Suprapubic skin (tissue), 4 donors: ENCODE results near the gene PPP1R13B. TPM values are rescaled to one million over a fixed set of nuclear protein-coding genes. Genes with fewer than 3 reads are reported as not detected.

Experiments used
- DNase-seq, 2 donors: peaks; one replicate each; pipeline ENCODE4 v3.0.0-alpha.2; 2019; ENCODE audit warnings: low spot score in 2 of 2
- H3K27ac ChIP-seq: fragments of 200-600 bp; sonication (generic); one replicate; pipeline ENCODE4 v1.5.1; 2019
- H3K27me3 ChIP-seq: fragments of 200-600 bp; sonication (generic); one replicate; pipeline ENCODE4 v1.5.1; 2019
- H3K36me3 ChIP-seq: fragments of 200-600 bp; sonication (generic); one replicate; pipeline ENCODE4 v1.5.1; 2019
- H3K4me1 ChIP-seq: fragments of 200-600 bp; sonication (generic); one replicate; pipeline ENCODE4 v1.5.1; 2019
- H3K4me3 ChIP-seq: fragments of 200-600 bp; sonication (generic); one replicate; pipeline ENCODE4 v1.5.1; 2019; ENCODE audit warnings: mild to moderate bottlenecking
- H3K9me3 ChIP-seq: fragments of 200-600 bp; sonication (generic); one replicate; pipeline ENCODE4 v1.5.1; 2019
- CTCF ChIP-seq, 2 donors: fragments of 200-600 bp in 1 of 2; fragments of 450-650 bp in 1 of 2; sonication (generic) in 1 of 2; IDR thresholded peaks; one replicate each; pipeline ENCODE4 v1.5.1; 2016 to 2019; ENCODE audit warnings: antibody characterized with exemption in 2 of 2, mild to moderate bottlenecking in 1 of 2, moderate library complexity in 1 of 2
- EP300 ChIP-seq: sonication (generic); formaldehyde crosslinking; IDR thresholded peaks from one replicate; pipeline ENCODE4 v1.6.1; 2017; ENCODE audit warnings: antibody characterized with exemption
- POLR2A ChIP-seq, 2 donors: fragments of 450-650 bp; IDR thresholded peaks; one replicate each; pipeline ENCODE4 v1.6.1; 2017; ENCODE audit warnings: antibody characterized with exemption in 2 of 2, mild to moderate bottlenecking in 2 of 2, moderate library complexity in 2 of 2
- POLR2AphosphoS5 ChIP-seq, 3 donors: sonication (generic); formaldehyde crosslinking; IDR thresholded peaks; one replicate each; pipeline ENCODE4 v1.6.1; 2017; ENCODE audit warnings: antibody characterized with exemption in 3 of 3
- WGBS: methylation state at CpG from one replicate; pipeline ENCODE4 v1.1.5; 2018; 5-methylcytosine and 5-hydroxymethylcytosine counted together
- total RNA-seq, 4 donors: library from RNA; depleted of rRNA; stranded (reverse); fragments of >200 nt; gene quantifications; one replicate each; pipeline ENCODE4 v1.1.0, GENCODE V29; 2016

Gene PPP1R13B
- total RNA-seq, 4 donors from 2014 or later: 21.7 to 51.6 (median 36.4) TPM

DNA sequence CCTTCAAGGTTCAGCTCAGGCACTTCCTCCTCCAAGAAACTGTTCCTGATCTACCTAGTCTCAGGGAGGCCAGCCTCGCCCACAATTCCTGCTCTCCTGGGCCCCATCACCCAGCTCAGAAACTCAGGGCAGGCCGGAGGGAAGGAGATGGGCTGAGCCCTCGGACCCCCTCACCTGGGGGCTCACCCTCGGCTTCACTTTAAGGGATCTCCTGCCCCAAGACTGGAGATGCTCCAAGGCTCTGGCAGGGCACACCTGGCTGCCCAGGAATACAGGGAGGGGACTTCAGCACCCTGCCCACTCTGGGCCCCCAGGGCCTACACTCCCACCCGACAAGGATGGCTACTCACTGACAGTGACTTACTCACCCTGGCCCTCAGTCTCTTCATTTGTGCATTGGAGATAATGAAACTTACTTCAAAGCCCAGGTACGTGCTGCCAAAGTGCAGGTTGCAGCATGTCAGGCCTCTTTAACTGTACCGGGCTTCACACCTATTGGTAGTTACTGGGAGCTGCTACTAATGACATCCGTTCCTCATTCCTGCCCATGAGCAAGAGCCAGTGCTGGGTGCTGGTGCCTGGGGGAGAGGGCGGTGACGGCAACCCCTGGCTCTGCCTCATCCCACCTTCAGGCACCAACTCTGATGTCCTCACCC lies 21.0 kb upstream of the PPP1R13B start:
- TF ChIP-seq POLR2A (IDR thresholded peaks at IDR 0.05) (no peak), EP300 (no peak), CTCF (IDR thresholded peaks at IDR 0.05) (no peak), POLR2AphosphoS5 (IDR thresholded peaks at IDR 0.05) (no peak)
- WGBS: 65% methylated on average over 8 of the region's 10 CpGs
- Histone ChIP-seq H3K36me3 (no peaks in the 10 kb centered on the region), H3K27ac (no peak overlapping the region), H3K4me1 (peaks cover 47% of the 10 kb centered on the region), H3K9me3 (no peaks in the 10 kb centered on the region), H3K4me3 (no peak overlapping the region), H3K27me3 (no peaks in the 10 kb centered on the region)
- DNase-seq: no peak

- Histone ChIP-seq H3K4me3 (no peak overlapping the region), H3K27ac (no peak overlapping the region), H3K9me3 (no peaks in the 10 kb centered on the region), H3K27me3 (no peaks in the 10 kb centered on the region), H3K36me3 (no peaks in the 10 kb centered on the region), H3K4me1 (peaks cover 42% of the 10 kb centered on the region)
- TF ChIP-seq EP300 (no peak), POLR2AphosphoS5 (IDR thresholded peaks at IDR 0.05) (no peak), POLR2A (IDR thresholded peaks at IDR 0.05) (no peak), CTCF (IDR thresholded peaks at IDR 0.05) (no peak)
- WGBS: 55% methylated on average over 4 of the region's 10 CpGs
- DNase-seq: no peak
Measured at GRCh38 chr14:103867523-103867953, 20.2 kb upstream of the PPP1R13B start.

DNA sequence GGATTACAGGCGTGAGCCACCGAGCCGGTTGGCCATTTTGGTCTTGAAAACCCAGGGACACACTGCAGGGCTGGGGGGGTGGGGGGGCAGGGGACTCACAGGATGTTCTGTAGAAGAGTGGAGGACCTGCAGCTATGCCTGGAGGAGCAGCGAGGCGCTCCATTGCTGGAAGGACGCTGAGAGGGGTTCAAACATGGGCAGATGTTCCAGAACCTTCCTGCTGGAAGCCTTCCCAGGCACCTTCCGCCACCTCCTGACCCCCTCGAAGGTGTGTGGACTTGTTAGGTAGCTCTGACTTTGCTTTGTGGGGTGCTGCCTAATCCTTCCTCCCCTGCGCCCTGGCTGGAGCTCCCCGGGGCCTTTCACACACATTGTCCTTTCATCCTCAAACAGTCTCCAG lies 19.6 kb upstream of the PPP1R13B start:
- Histone ChIP-seq H3K4me1 (peaks cover 37% of the 10 kb centered on the region), H3K9me3 (no peaks in the 10 kb centered on the region), H3K27ac (no peak overlapping the region), H3K4me3 (no peak overlapping the region), H3K36me3 (no peaks in the 10 kb centered on the region), H3K27me3 (no peaks in the 10 kb centered on the region)
- TF ChIP-seq POLR2A (IDR thresholded peaks at IDR 0.05): no peak
- no peak for TF ChIP-seq CTCF (IDR thresholded peaks at IDR 0.05)
- TF ChIP-seq EP300: no peak
- no peak for TF ChIP-seq POLR2AphosphoS5 (IDR thresholded peaks at IDR 0.05)
- no peak for DNase-seq
- WGBS: 81% methylated on average over 8 of the region's 10 CpGs

- no peaks in the 10 kb centered on the region for H3K36me3 ChIP-seq
- H3K4me1 ChIP-seq: peaks cover 20% of the 10 kb centered on the region
- 83% methylated on average over 6 of the region's 6 CpGs for WGBS
- no peaks in the 10 kb centered on the region for H3K9me3 ChIP-seq
- TF ChIP-seq CTCF (IDR thresholded peaks at IDR 0.05) (no peak), POLR2AphosphoS5 (IDR thresholded peaks at IDR 0.05) (no peak), EP300 (no peak), POLR2A (IDR thresholded peaks at IDR 0.05) (no peak)
- no peak for DNase-seq
- H3K27me3 ChIP-seq: peaks cover 5% of the 10 kb centered on the region
- H3K27ac ChIP-seq: no peak overlapping the region
- no peak overlapping the region for H3K4me3 ChIP-seq
Measured at GRCh38 chr14:103863245-103863644, 15.9 kb upstream of the PPP1R13B start.

DNA sequence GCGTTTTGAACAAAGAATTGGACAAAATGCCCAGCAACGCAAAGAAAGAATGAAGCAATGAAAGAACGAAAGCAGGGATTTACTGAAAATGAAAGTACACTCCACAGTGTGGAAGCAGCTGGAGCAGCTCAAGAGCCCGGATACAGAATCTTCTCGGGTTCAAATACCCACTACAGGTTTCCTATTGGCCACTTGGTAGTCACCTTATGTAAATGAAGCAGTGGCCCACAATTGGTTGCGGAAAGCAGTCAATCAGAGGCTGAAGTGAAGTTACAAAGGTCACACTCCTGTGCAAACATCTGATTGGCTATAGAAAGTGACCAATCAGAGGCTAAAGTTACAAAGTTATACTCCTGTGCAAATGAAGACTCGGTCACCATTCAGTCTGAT lies 15.0 kb upstream of the PPP1R13B start:
- Histone ChIP-seq H3K27ac (no peak overlapping the region), H3K4me3 (no peak overlapping the region), H3K27me3 (peaks cover 5% of the 10 kb centered on the region), H3K36me3 (no peaks in the 10 kb centered on the region), H3K4me1 (peaks cover 11% of the 10 kb centered on the region), H3K9me3 (no peaks in the 10 kb centered on the region)
- TF ChIP-seq POLR2A (IDR thresholded peaks at IDR 0.05): no peak
- TF ChIP-seq EP300: no peak
- TF ChIP-seq POLR2AphosphoS5 (IDR thresholded peaks at IDR 0.05): no peak
- TF ChIP-seq CTCF (IDR thresholded peaks at IDR 0.05): no peak
- 83% methylated on average over 7 of the region's 7 CpGs for WGBS
- no peak for DNase-seq
